GM21423 (cell line): ENCODE data around the gene NPSR1.
A peak's percentile ranks its signal among the peaks of the same experiment; 100 is the strongest.
"Not testable (repeated sequence)": the region's sequence is repeated elsewhere in the genome, so short reads cannot be mapped to it uniquely, and the experiment has no call there.

Source experiments
- ATAC-seq: cut with Tn5 transposase; IDR thresholded peaks from one replicate; pipeline ENCODE4 v1.9.1; 2021; ENCODE audit warnings: mild to moderate bottlenecking, moderate library complexity; ENCODE audit not compliant: unreplicated experiment

Gene NPSR1, protein sequence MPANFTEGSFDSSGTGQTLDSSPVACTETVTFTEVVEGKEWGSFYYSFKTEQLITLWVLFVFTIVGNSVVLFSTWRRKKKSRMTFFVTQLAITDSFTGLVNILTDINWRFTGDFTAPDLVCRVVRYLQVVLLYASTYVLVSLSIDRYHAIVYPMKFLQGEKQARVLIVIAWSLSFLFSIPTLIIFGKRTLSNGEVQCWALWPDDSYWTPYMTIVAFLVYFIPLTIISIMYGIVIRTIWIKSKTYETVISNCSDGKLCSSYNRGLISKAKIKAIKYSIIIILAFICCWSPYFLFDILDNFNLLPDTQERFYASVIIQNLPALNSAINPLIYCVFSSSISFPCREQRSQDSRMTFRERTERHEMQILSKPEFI

GRCh38 chr7:34657632-34658268 is at the start of gene NPSR1:
NPSR1 (plus strand) TSS chr7:34658218; CDS start chr7:34658413, 195 bp downstream.
- ATAC-seq: no peak

- ATAC-seq: no peak
Measured at GRCh38 chr7:34612661-34613060, 45.4 kb upstream of the NPSR1 start.

DNA sequence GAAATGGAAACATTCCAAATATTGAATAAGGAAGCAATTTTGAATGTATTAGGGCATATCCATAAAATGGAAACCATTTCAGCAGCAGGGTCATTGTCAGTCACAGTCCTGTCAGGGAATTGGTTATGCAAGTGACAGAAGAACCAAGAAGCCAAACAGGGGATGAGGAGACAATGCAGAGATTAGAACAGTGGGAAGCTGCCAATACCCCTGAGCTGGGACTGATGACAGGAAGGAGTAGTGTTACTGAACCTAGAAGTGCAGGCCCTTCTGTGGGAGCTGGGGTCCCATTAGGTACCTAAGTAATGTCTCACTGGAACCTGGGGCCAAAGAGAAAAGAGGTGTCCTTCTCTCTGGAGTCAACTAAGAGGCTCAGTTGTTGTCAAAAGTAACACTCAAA is 37.6 kb upstream of the NPSR1 start:
- ATAC-seq: no peak

- ATAC-seq: no peak
Measured at GRCh38 chr7:34622182-34622581, 35.8 kb upstream of the NPSR1 start.

GRCh38 chr7:34622771-34623250 is 35.2 kb upstream of the NPSR1 start:
- ATAC-seq: no peak

DNA sequence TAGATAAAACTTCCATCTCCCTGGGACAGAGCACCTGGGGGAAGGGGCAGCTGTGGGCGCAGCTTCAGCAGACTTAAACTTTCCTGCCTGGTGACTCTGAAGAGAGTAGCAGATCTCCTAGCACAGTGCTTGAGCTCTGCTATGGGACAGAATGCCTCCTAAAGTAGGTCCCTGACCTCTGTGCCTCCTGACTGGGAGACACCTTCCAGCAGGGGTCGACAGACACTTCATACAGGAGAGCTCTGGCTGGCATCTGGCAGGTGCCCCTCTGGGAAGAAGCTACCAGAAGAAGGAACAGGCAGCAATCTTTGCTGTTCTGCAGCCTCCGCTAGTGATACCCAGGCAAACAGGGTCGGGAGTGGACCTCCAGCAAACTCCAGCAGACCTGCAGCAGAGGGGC is 29.4 kb upstream of the NPSR1 start:
- not testable (repeated sequence) for ATAC-seq

GRCh38 chr7:34652809-34653208 is 5.2 kb upstream of the NPSR1 start:
- ATAC-seq: no peak

DNA sequence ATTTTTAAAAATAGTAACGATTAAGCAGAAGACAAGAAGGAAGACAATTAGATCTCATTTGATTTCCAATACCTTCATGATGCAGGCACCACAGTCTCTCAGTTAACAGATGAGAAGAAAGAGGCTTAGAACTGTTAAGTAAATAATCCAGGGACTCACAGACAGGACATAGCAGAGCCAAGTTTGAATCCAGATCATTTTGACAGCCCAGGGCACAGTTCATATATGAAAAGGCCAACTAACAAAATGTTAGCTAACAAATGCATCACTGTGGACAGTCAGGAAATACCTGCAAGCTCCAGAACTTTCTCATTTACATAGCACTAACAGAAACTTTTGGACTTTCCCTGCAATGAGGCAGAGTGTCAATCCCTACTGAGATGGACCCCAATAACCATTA is 4.2 kb upstream of the NPSR1 start:
- ATAC-seq: no peak

- no peak for ATAC-seq
Measured at GRCh38 chr7:34655384-34655783, 2.6 kb upstream of the NPSR1 start.

DNA sequence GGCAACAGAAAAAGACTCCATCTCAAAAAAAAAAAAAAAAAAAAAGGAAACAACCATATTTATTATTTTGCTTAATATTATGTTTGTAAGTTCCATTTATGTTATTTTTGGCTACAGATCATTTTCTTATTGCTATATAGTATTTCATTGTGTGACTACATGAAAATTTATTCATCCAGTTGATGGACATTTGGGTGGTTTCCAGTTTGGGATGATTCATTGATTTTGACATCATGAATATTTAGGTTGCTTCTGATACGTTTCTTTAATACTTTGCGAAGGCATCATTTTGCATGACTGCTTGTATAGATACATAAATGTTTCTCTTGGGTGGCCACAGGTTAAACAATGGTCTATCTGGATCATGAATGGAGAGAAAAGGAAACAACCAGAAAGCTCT is 2.0 kb upstream of the NPSR1 start:
- no peak for ATAC-seq

DNA sequence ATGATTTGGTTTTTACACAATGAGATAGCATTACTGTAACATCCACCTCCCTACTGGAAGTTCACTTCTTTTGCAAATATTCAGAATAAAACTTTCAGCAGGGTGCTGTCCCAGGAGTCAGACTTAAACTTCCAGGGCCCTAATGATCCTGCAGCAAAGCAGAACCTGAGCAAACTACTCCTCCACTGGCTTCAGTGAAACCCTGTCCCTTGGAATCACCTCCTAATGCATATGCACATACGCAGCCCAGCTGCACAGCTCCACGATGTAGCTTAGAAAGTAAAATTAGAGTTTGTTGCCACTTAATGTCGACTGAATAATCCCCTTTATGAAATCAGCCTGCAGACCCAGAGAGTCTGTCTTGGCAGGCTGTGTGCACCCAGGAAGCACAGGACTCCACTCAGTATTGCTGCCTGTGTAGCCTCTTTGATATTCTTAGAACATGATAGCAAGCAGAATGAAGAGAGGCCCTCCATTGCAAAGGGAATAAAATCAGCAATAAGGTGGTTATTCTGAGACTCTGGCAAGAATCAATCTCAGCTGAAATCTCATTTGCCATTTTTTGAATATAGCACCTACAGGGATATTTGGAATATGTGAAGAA is 1.6 kb downstream of the NPSR1 start:
- no peak for ATAC-seq

DNA sequence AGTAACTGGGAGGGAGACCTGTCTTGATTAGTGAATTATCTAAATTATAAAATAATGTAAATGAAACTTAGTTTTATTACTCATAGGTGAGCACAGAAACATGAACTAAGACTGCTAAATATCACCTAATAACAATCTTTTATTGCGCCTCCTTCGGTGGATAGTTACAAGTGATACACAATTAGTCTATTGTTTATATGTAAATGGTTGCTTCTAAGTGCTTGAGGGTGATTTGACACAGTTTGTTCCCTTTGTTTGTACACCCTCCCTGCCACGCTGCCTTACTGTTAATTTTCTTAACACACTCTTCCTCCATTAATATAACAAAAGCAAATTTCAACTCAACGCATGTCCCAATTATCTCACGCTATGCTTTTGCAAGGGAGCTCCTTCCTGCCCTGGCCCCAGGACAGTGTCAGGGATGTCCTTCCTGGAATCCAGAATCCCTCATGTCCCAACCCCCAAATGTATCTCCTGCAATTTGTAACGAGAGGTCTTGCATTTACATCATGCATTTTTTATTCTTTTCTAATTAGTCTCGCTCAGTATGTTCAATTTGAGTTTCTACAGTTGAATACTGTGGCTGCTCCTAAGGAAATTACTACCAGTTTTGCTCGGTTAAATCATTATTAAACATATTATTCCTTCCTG is 4.2 kb downstream of the NPSR1 start:
- ATAC-seq: no peak

DNA sequence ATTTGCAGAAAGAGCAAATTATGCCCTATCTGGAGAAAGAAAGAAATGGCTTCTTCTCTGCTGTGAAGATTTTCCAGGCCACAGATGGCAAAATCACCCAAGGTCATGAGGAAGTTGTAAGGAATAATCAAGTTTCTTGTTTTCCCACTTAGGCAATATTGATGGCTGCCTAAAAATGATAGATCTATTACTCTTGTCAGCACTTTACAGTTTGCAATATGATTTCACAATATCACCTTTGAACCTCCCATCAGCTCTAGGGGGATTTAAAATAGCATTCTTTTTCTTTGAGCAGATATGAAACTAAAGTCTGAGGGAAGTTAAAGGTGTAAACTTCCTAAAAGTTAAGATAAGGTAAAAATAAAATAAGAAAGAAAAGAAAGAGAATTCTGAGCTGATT is 6.7 kb downstream of the NPSR1 start:
- ATAC-seq: no peak

GRCh38 chr7:34672430-34672829 is 14.4 kb downstream of the NPSR1 start:
- ATAC-seq: no peak

GRCh38 chr7:34673066-34673465 is 15.0 kb downstream of the NPSR1 start:
- ATAC-seq: no peak

DNA sequence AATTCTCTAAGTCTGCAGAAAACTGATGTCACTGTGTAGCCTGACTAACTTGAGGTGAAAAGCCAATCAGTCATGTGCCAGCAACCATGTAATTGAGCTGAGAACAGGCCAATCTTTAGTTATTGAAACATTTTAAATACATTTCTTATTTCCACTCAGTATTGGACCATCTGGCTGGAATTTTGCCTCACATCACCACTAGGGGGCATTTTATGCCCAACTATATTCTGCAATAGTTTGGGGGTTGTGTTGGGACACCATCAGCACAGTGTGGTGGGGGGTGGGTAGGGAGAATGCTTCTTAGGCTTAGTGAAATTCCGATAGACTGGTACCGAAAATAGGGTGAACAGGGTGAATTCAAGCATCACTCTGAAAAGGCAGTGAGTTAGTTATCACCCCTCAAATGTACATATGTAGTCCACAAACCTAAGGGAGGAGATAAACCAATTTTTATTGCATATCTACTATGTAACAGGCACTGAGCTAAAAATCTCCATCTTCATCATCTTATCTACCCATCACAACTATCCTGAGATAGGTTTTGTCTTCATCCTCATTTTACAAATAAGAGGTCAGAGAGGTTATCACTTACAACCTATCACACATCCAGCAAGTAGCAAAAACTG is 17.8 kb downstream of the NPSR1 start:
- peak; percentile 79 for ATAC-seq

- no peak for ATAC-seq
Measured at GRCh38 chr7:34677491-34677890, 19.5 kb downstream of the NPSR1 start.

DNA sequence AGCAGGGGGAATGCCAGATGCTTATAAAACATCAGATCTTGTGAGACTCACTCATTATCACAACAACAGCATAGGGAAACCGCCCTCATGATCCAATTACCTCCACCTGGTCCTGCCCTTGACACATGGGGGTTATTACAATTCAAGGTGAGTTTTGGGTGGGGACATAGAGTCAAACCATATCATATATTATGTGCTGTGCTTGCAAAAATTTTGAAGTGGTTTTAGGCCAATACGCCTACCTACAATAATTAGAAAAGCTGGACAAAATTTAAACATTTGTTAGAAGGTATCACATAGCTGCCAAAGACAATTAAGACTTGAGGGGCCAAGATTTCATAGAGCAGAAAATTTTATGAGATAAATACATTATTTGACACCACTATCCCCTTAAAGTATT is 29.5 kb downstream of the NPSR1 start:
- ATAC-seq: no peak

DNA sequence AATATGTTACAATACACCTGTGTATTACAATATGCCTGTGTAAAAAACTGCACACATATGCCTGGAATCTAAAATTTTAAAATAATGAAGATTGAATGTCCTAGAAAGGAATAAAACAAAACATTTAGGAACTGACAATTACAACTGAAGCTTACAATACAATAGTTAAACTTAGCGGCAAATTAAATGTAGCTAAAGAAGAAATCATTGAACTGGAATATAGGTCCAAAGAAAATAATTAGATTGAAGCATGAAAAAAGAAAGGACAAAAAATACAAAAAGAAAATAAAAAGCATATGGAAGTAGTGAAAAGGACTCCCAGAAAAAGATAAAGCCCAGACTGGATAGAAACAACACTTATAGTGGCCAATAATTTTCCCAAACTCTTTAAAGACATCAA is 38.4 kb downstream of the NPSR1 start:
- no peak for ATAC-seq

DNA sequence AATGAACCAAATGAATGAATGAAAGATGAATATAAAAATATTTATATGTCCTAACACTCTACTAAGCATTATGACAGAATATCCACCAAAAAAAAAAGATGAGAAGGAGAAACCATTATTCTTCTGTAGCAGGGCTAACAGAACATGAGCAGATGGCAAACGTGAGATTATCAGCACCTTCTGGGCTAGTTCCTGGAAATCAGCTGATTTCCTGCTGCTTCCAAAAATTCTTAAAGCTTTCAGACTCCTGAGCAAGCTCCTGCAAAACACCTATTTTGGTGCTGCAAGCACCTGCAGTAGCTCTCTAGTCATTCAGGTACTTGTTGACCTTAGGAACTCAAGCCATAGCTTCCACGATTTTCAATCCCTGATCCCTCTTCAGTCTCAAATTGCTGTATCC is 51.8 kb downstream of the NPSR1 start:
- ATAC-seq: no peak

DNA sequence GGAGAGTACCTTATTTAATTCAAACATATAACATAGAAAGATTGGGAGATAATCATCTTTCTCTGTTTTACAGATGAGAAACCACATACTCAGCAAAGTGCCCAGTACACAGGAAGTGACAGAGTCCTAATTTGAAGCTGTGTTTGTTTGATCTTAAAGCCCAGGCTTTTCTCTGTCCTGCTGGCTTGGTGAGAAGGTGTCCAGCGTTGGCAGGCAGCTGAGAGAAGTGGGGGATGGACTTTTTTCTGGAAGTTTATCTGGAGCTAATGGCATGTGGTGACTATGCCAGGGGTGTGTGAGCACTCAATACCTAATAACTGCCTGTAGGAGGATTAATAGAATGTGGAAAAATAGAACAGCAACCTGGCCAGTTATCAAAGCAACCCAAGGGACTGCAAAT is 60.8 kb downstream of the NPSR1 start:
- ATAC-seq: peak; percentile 67
